ENCODE data around the gene ARHGEF2. TPM values are rescaled to one million over a fixed set of nuclear protein-coding genes. Genes with fewer than 3 reads are reported as not detected.

The ARHGEF2 gene
- total and polyA plus RNA-seq, 9 of the 15 experiments (the other 6 are each of a cell fraction or from before 2014, with no cell fraction given) = 7.1 to 162 (median 62.2) TPM

DNA sequence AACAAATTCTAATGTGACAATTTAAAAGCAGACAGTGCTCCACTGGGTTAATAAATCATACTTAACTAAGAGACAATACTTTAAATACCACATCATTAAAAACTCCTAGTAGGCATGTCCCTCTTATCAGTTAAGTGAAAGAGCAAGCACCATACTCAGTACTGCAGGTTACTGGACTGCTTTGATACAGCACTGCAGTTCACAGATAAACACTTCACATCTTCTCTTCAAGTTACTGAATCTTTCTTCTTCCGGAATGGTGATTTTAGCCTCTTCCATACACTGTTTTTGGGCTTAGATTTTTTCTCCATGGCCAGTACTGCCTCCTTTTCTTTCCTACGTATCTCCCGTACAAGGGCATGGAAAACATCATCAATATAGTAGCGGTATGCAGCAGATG is 78.2 kb downstream of the ARHGEF2 start (continued):
- TF ChIP-seq JUND (IDR thresholded peaks at IDR 0.05; ENCODE audit: borderline replicate concordance, low read depth, low read length) = 0 out of 2 replicates have a peak, but pooled peaks have one; percentile 10
- peak; percentile 24; the same call in 1 of the 3 replicates for TF ChIP-seq JUND (tag; IDR thresholded peaks at IDR 0.05; ENCODE audit: borderline replicate concordance, low read depth, low read length)
- TF ChIP-seq ZNF830 (CRISPR knock-in tag; IDR thresholded peaks at IDR 0.05) = no peak
- no peak for TF ChIP-seq PHF21A (IDR thresholded peaks at IDR 0.05; ENCODE audit: borderline replicate concordance, low read depth)
- peak; percentile 66 for TF ChIP-seq SOX6 (IDR thresholded peaks at IDR 0.05)
- no peak for TF ChIP-seq CHD4 (IDR thresholded peaks at IDR 0.05; ENCODE audit: insufficient read depth, insufficient replicate concordance, low read depth, low read length, poor library complexity, severe bottlenecking)
- peak; percentile 70; the same call in 1 of the 2 replicates for TF ChIP-seq EP300 (IDR thresholded peaks at IDR 0.05; ENCODE audit: low read length)
- no peak for TF ChIP-seq ZNF699 (CRISPR knock-in tag; IDR thresholded peaks at IDR 0.05; ENCODE audit: insufficient replicate concordance)
- 0 out of 4 replicates have a peak, but pooled peaks of 1 of the 2 experiments have one; percentile 31 for TF ChIP-seq ZMIZ1 (IDR thresholded peaks at IDR 0.05; ENCODE audit: low read depth in 2 of 2, low read length in 2 of 2)
- TF ChIP-seq LCOR (CRISPR knock-in tag; IDR thresholded peaks at IDR 0.05) = 0 out of 2 replicates have a peak, but pooled peaks have one; percentile 24
- TF ChIP-seq CBFA2T2 (conservative IDR thresholded peaks at IDR 0.05) = peak; percentile 89
- peak; percentile 95 for TF ChIP-seq KDM1A (IDR thresholded peaks at IDR 0.05)
- TF ChIP-seq ZNF121 (CRISPR knock-in tag; conservative IDR thresholded peaks at IDR 0.05) = no peak
- TF ChIP-seq ZNF24 (IDR thresholded peaks at IDR 0.05) = 0 out of 2 replicates have a peak, but pooled peaks have one; percentile 54
- TF ChIP-seq ZSCAN29 (IDR thresholded peaks at IDR 0.05) = no peak
- TF ChIP-seq STAT5A (IDR thresholded peaks at IDR 0.05; ENCODE audit: borderline replicate concordance, low read length) = peak; percentile 79
- no peak for TF ChIP-seq CREM (IDR thresholded peaks at IDR 0.05; ENCODE audit: low read depth)
- TF ChIP-seq TEAD4 (IDR thresholded peaks at IDR 0.05; ENCODE audit: low read length) = peak; percentile 93
- no peak for TF ChIP-seq TEAD4 (CRISPR knock-in tag; IDR thresholded peaks at IDR 0.05; ENCODE audit: borderline replicate concordance)
- TF ChIP-seq DPF2 (IDR thresholded peaks at IDR 0.05) = peak; percentile 85
- TF ChIP-seq BRCA1 (IDR thresholded peaks at IDR 0.05) = no peak
- TF ChIP-seq BRCA1 (CRISPR knock-in tag; IDR thresholded peaks at IDR 0.05) = no peak
- 0 out of 2 replicates have a peak, but pooled peaks have one; percentile 24 for TF ChIP-seq RBFOX2 (IDR thresholded peaks at IDR 0.05; ENCODE audit: low read depth, low read length)
- no peak for TF ChIP-seq SFPQ (IDR thresholded peaks at IDR 0.05; ENCODE audit: low read depth, low read length)
- peak; percentile 49; the same call in 1 of the 2 replicates for TF ChIP-seq SMARCE1 (IDR thresholded peaks at IDR 0.05)

Data from K562 (cell line).